ENCODE data around the gene NOL6.

- TF ChIP-seq CTCF (IDR thresholded peaks at IDR 0.05 in 8 of 11, conservative IDR thresholded peaks at IDR 0.05 in 3 of 11), result no peak
- no peak for TF ChIP-seq POLR2AphosphoS5 (IDR thresholded peaks at IDR 0.05)
Observed at GRCh38 chr9:33434317-33435105, 39.2 kb downstream of the NOL6 start.
